H1 (cell line): ENCODE data around the gene ADTRP. TPM values are rescaled to one million over a fixed set of nuclear protein-coding genes. Genes with fewer than 3 reads are reported as not detected.

Experiments
- CTCF ChIA-PET: fragments of 300-600 bp; sonication (Branson Sonifier 250); formaldehyde crosslinking; loops from one replicate; lab custom pipeline; 2021; ENCODE audit not compliant: partially characterized antibody; lab: Charles Lee
- POLR2A ChIA-PET: fragments of 300-600 bp; sonication (Branson Sonifier 250); formaldehyde crosslinking; loops from one replicate; lab custom pipeline; 2021; ENCODE audit warnings: inconsistent platforms; ENCODE audit not compliant: partially characterized antibody; lab: Charles Lee
- DNase-seq, 2 experiments: peaks; one replicate each; pipeline versions ENCODE4 v3.0.0 to v3.0.0-alpha.2; 2010 to 2022; ENCODE audit warnings: low spot score in 2 of 2, low read depth in 1 of 2, mixed read lengths in 1 of 2
- FAIRE-seq: peaks from 2 replicates; lab custom pipeline; 2011; peaks lifted over from hg19 to GRCh38; lab: Jason Lieb, UNC
- H2AFZ ChIP-seq: 2 replicates; pipeline ENCODE4 v1.8.1; 2012; ENCODE audit warnings: low read length, inconsistent platforms
- H2AK5ac ChIP-seq: 2 replicates; pipeline ENCODE4 v1.6.1; 2013; ENCODE audit warnings: low read depth, low read length
- H2BK120ac ChIP-seq: replicated peaks from 2 replicates; pipeline ENCODE3; 2013; ENCODE audit warnings: low read depth, low read length, inconsistent platforms
- H2BK12ac ChIP-seq: 2 replicates; pipeline ENCODE4 v1.6.1; 2013; ENCODE audit warnings: low read depth, low read length
- H2BK15ac ChIP-seq: 2 replicates; pipeline ENCODE4 v1.6.1; 2013; ENCODE audit warnings: low read length
- H2BK20ac ChIP-seq: 2 replicates; pipeline ENCODE4 v1.6.1; 2013; ENCODE audit warnings: low read length
- H2BK5ac ChIP-seq: 2 replicates; pipeline ENCODE4 v1.6.1; 2013; ENCODE audit warnings: low read depth, low read length
- H3K14ac ChIP-seq: 2 replicates; pipeline ENCODE4 v1.6.1; 2013; ENCODE audit warnings: inconsistent platforms; ENCODE audit not compliant: insufficient read length
- H3K18ac ChIP-seq: 2 replicates; pipeline ENCODE4 v1.6.1; 2013; ENCODE audit warnings: low read length; ENCODE audit errors: extremely low read depth
- H3K23ac ChIP-seq: 2 replicates; pipeline ENCODE4 v1.6.1; 2013; ENCODE audit warnings: inconsistent platforms; ENCODE audit not compliant: insufficient read length
- H3K23me2 ChIP-seq: 2 replicates; pipeline ENCODE4 v1.6.1; 2013; ENCODE audit warnings: low read depth, low read length
- H3K27ac ChIP-seq: 2 replicates; pipeline ENCODE4 v1.6.1; 2011; ENCODE audit warnings: low read depth, low read length, inconsistent platforms
- H3K27me3 ChIP-seq, 4 experiments: replicated peaks in 1 of 4; 1 replicate in 1 of 4; 2 replicates in 3 of 4; pipeline versions ENCODE4 v1.6.1 to v1.8.1; 2011 to 2013; ENCODE audit warnings: low read length in 3 of 4, mild to moderate bottlenecking in 3 of 4, inconsistent platforms in 2 of 4, mixed read lengths in 2 of 4, moderate library complexity in 1 of 4; ENCODE audit not compliant: control insufficient read depth in 3 of 4, insufficient read depth in 3 of 4; ENCODE audit errors: extremely low read depth in 1 of 4
- H3K36me3 ChIP-seq, 4 experiments: 2 replicates each; pipeline versions ENCODE4 v1.6.1 to v1.8.1; 2011 to 2013; ENCODE audit warnings: mild to moderate bottlenecking in 4 of 4, low read length in 3 of 4, moderate library complexity in 2 of 4, control low read depth in 1 of 4, inconsistent platforms in 1 of 4; ENCODE audit not compliant: insufficient read depth in 4 of 4, control insufficient read depth in 2 of 4
- H3K4ac ChIP-seq: replicated peaks from 2 replicates; pipeline ENCODE3; 2013; ENCODE audit warnings: low read length, low read depth, mixed read lengths, inconsistent platforms; ENCODE audit not compliant: insufficient read length
- H3K4me1 ChIP-seq, 4 experiments: replicated peaks in 1 of 4; 1 replicate in 1 of 4; 2 replicates in 3 of 4; pipeline versions ENCODE4 v1.6.1 to v1.8.1; 2011 to 2013; ENCODE audit warnings: low read length in 3 of 4, inconsistent platforms in 2 of 4, mixed read lengths in 1 of 4; ENCODE audit not compliant: insufficient read depth in 4 of 4, control insufficient read depth in 3 of 4
- H3K4me2 ChIP-seq, 2 experiments: 2 replicates each; pipeline versions ENCODE4 v1.6.1 to v1.8.1; 2011 to 2013; ENCODE audit warnings: low read depth in 2 of 2, low read length in 2 of 2, control low read depth in 1 of 2, inconsistent platforms in 1 of 2, mild to moderate bottlenecking in 1 of 2; ENCODE audit not compliant: insufficient read depth in 1 of 2
- H3K4me3 ChIP-seq, 4 experiments: fragments of 200-600, 300-600 bp in 1 of 4; sonication (generic), shearing (Covaris generic), sonication (Bioruptor Twin) in 1 of 4; 2 replicates each; pipeline versions ENCODE4 v1.5.1 to v1.8.1; 2011 to 2016; ENCODE audit warnings: low read length in 4 of 4, low read depth in 3 of 4, control low read depth in 2 of 4, inconsistent platforms in 2 of 4, mild to moderate bottlenecking in 2 of 4, mixed read lengths in 1 of 4, moderate library complexity in 1 of 4; ENCODE audit not compliant: insufficient read depth in 2 of 4; ENCODE audit errors: extremely low read depth in 1 of 4
- H3K56ac ChIP-seq: replicated peaks from 2 replicates; pipeline ENCODE3; 2013; ENCODE audit warnings: low read depth, mild to moderate bottlenecking, mixed read lengths, low read length, inconsistent platforms; ENCODE audit not compliant: insufficient read length
- H3K79me1 ChIP-seq: 2 replicates; pipeline ENCODE4 v1.6.1; 2013; ENCODE audit warnings: low read depth, low read length, control low read depth
- H3K79me2 ChIP-seq, 2 experiments: 2 replicates each; pipeline versions ENCODE4 v1.6.1 to v1.8.1; 2012 to 2013; ENCODE audit warnings: low read length in 2 of 2, mild to moderate bottlenecking in 2 of 2, inconsistent platforms in 1 of 2; ENCODE audit not compliant: insufficient read depth in 2 of 2, control insufficient read depth in 1 of 2
- H3K9ac ChIP-seq, 4 experiments: replicated peaks in 1 of 4; 1 replicate in 1 of 4; 2 replicates in 3 of 4; pipeline versions ENCODE4 v1.6.1 to v1.8.1; 2011 to 2013; ENCODE audit warnings: low read depth in 3 of 4, low read length in 3 of 4, control low read depth in 2 of 4, mild to moderate bottlenecking in 2 of 4, moderate library complexity in 2 of 4, inconsistent platforms in 1 of 4; ENCODE audit errors: extremely low read depth in 1 of 4
- H3K9me3 ChIP-seq, 2 experiments: 2 replicates each; pipeline versions ENCODE4 v1.6.1 to v1.8.1; 2012 to 2013; ENCODE audit warnings: mild to moderate bottlenecking in 2 of 2, moderate library complexity in 2 of 2, control low read depth in 1 of 2, inconsistent platforms in 1 of 2, low read depth in 1 of 2, low read length in 1 of 2, mixed read lengths in 1 of 2; ENCODE audit not compliant: insufficient read depth in 2 of 2
- H4K20me1 ChIP-seq, 2 experiments: replicated peaks in 1 of 2; 2 replicates each; pipeline versions ENCODE3 to v1.8.1; 2011 to 2013; ENCODE audit warnings: inconsistent platforms in 2 of 2, low read length in 2 of 2, mild to moderate bottlenecking in 1 of 2; ENCODE audit not compliant: insufficient read depth in 2 of 2, control insufficient read depth in 1 of 2
- H4K5ac ChIP-seq: 2 replicates; pipeline ENCODE4 v1.6.1; 2013; ENCODE audit warnings: low read length, low read depth, mixed read lengths, inconsistent platforms; ENCODE audit not compliant: insufficient read length
- H4K8ac ChIP-seq: 2 replicates; pipeline ENCODE4 v1.8.0; 2013; ENCODE audit warnings: mild to moderate bottlenecking, moderate library complexity, low read length, inconsistent platforms; ENCODE audit not compliant: insufficient read depth; ENCODE audit errors: extremely low read depth
- H4K91ac ChIP-seq: replicated peaks from 2 replicates; pipeline ENCODE3; 2013; ENCODE audit warnings: low read length, mixed read lengths, inconsistent platforms; ENCODE audit not compliant: insufficient read length
- ATF2 ChIP-seq: IDR thresholded peaks from 2 replicates; pipeline ENCODE4 v1.6.1; 2012; ENCODE audit warnings: low read length, inconsistent platforms
- CHD2 ChIP-seq: IDR thresholded peaks from 2 replicates; pipeline ENCODE4 v1.6.1; 2012; ENCODE audit warnings: low read length, improper control_type of control experiment
- CTCF ChIP-seq, 3 experiments: IDR thresholded peaks; 1 replicate in 2 of 3; 2 replicates in 1 of 3; pipeline versions ENCODE4 v1.5.1 to v1.6.1; 2011; ENCODE audit warnings: low read length in 3 of 3, mild to moderate bottlenecking in 3 of 3, inconsistent platforms in 2 of 3, low read depth in 1 of 3, moderate library complexity in 1 of 3; ENCODE audit not compliant: insufficient read depth in 1 of 3; ENCODE audit errors: control extremely low read depth in 1 of 3
- EZH2 ChIP-seq: fragments of 200-600 bp; sonication (generic); IDR thresholded peaks from 2 replicates; pipeline ENCODE4 v1.7.1; 2012; ENCODE audit warnings: low read depth, mild to moderate bottlenecking, moderate library complexity, low read length, inconsistent platforms; ENCODE audit not compliant: severe bottlenecking
- FOSL1 ChIP-seq: IDR thresholded peaks from 2 replicates; pipeline ENCODE4 v1.6.1; 2011; ENCODE audit warnings: mild to moderate bottlenecking, low read depth, low read length, moderate library complexity; ENCODE audit not compliant: insufficient read depth
- NANOG ChIP-seq: IDR thresholded peaks from 2 replicates; pipeline ENCODE4 v1.6.1; 2011; ENCODE audit warnings: low read length, low read depth, mild to moderate bottlenecking, inconsistent platforms; ENCODE audit not compliant: insufficient read depth, poor library complexity, severe bottlenecking
- PHF8 ChIP-seq: fragments of 200-600 bp; sonication (generic); conservative IDR thresholded peaks from 2 replicates; pipeline ENCODE4 v1.7.1; 2012; ENCODE audit warnings: low read depth, mild to moderate bottlenecking, inconsistent platforms, low read length, moderate library complexity
- POLR2A ChIP-seq, 2 experiments: IDR thresholded peaks; 1 replicate in 1 of 2; 2 replicates in 1 of 2; pipeline ENCODE4 v1.6.1; 2011; ENCODE audit warnings: low read depth in 2 of 2, low read length in 2 of 2, mild to moderate bottlenecking in 2 of 2; ENCODE audit errors: control extremely low read depth in 1 of 2
- POLR2AphosphoS5 ChIP-seq: IDR thresholded peaks from 2 replicates; pipeline ENCODE4 v1.6.1; 2011; ENCODE audit warnings: low read depth, low read length
- SP1 ChIP-seq: IDR thresholded peaks from 2 replicates; pipeline ENCODE4 v1.6.1; 2011; ENCODE audit warnings: low read depth, low read length
- TCF12 ChIP-seq: IDR thresholded peaks from 2 replicates; pipeline ENCODE4 v1.6.1; 2011; ENCODE audit warnings: low read depth, mild to moderate bottlenecking, low read length
- WGBS, 2 experiments: shearing (Covaris generic) in 1 of 2; methylation state at CpG; one replicate each; pipeline versions ENCODE4 v1.1.6 to v1.1.7; 2013 to 2015; ENCODE audit warnings: low lambda C conversion rate in 2 of 2, mixed read lengths in 2 of 2, inconsistent platforms in 1 of 2, low coverage in 1 of 2, missing lambda C conversion rate in 1 of 2; ENCODE audit not compliant: insufficient replicate concordance in 2 of 2, insufficient coverage in 1 of 2, insufficient read length in 1 of 2; ENCODE audit errors: extremely low coverage in 1 of 2, missing lambda C conversion rate in 1 of 2; 5-methylcytosine and 5-hydroxymethylcytosine counted together
- polyA plus RNA-seq, 7 experiments: library from polyadenylated mRNA; depleted of rRNA in 3 of 7; stranded (reverse) in 5 of 7; unstranded in 2 of 7; fragments of >200 nt in 5 of 7; fragments of 200-250 nt in 2 of 7; gene quantifications; 1 replicate in 5 of 7; 2 replicates in 1 of 7; 4 replicates in 1 of 7; pipeline versions ENCODE4 v1.2.1 to v1.2.3, GENCODE V29; 2011 to 2013; ENCODE audit warnings: missing spikeins in 2 of 7, mixed read lengths in 2 of 7
- total RNA-seq: library from RNA; stranded (reverse); fragmentation: NEBNext Ultra II Directional; extraction: Animal tissue kit (Norgen Biotek cat#: 25700); gene quantifications from 2 replicates; pipeline ENCODE4 v1.2.1, GENCODE V29; 2021

ADTRP gene
- total and polyA plus RNA-seq, 2 of the 8 experiments (the other 6 are each of a cell fraction or from before 2014, with no cell fraction given), result 0.08 to 0.45 TPM

DNA sequence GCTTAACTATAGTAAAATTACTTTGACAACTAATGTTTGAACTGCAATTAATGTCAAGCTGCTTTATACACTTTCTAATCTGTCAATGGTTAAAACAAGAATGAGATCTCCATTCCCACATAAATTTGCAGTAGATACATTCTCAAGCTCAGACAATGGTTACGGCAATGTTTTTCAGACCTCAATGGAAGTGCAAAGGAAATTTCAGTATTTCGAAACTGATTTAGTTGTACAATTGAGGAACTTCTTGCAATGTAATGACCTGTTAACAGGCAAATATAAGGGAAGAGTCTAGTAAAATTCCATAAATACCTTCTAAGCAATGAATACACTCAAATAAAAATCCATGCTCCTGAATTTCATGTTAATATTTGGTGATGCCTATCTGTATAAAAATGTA lies 94.7 kb downstream of the ADTRP start:
- DNase-seq (no peak), FAIRE-seq (no peak)
- no peak overlapping the region for H4K8ac ChIP-seq
- H3K27me3 ChIP-seq, result no peaks in the 10 kb centered on the region
- H3K4me2 ChIP-seq, result no peak overlapping the region
- H2BK20ac ChIP-seq, result no peak overlapping the region
- no peak overlapping the region for H2AFZ ChIP-seq
- H3K9me3 ChIP-seq, result peaks cover 15 to 20% of the 10 kb centered on the region in 2 experiments
- H3K79me1 ChIP-seq, result no peaks in the 10 kb centered on the region
- no peak overlapping the region for H2BK120ac ChIP-seq
- no peak overlapping the region for H2BK5ac ChIP-seq
- ChIA-PET CTCF (no interaction called here), POLR2A (no interaction called here)
- 86% methylated on average over 2 of the region's 2 CpGs; no CpG with 5 or more reads in 1 of the 2 experiments for whole genome bisulfite sequencing, 2 experiments
- no peak overlapping the region for H2BK12ac ChIP-seq
- no peak overlapping the region for H3K14ac ChIP-seq
- H3K56ac ChIP-seq, result no peak overlapping the region
- no peaks in the 10 kb centered on the region for H3K36me3 ChIP-seq
- peaks cover 0 to 10% (median 2%) of the 10 kb centered on the region in 4 experiments; a peak in 4 of 7 replicates for H3K4me1 ChIP-seq
- no peak overlapping the region for H3K4ac ChIP-seq
- H3K18ac ChIP-seq, result no peak overlapping the region
- no peak overlapping the region for H2BK15ac ChIP-seq
- no peaks in the 10 kb centered on the region for H3K79me2 ChIP-seq
- H3K27ac ChIP-seq, result no peak overlapping the region
- no peak overlapping the region for H3K4me3 ChIP-seq
- H2AK5ac ChIP-seq, result no peak overlapping the region
- no peak overlapping the region for H4K91ac ChIP-seq
- no peaks in the 10 kb centered on the region for H3K23me2 ChIP-seq
- no peaks in the 10 kb centered on the region for H4K20me1 ChIP-seq
- no peak overlapping the region for H3K9ac ChIP-seq
- no peak overlapping the region for H3K23ac ChIP-seq
- H4K5ac ChIP-seq, result no peak overlapping the region
- no peak for TF ChIP-seq POLR2AphosphoS5
- TF ChIP-seq CTCF (IDR thresholded peaks at IDR 0.05; ENCODE audit: control extremely low read depth in 1 of 3, insufficient read depth in 1 of 3, low read depth in 1 of 3, low read length in 3 of 3), result no peak
- no peak for TF ChIP-seq TCF12
- TF ChIP-seq SP1, result no peak
- no peak for TF ChIP-seq PHF8
- no peak for TF ChIP-seq EZH2
- no peak for TF ChIP-seq POLR2A (IDR thresholded peaks at IDR 0.05; ENCODE audit: control extremely low read depth in 1 of 2, low read depth in 2 of 2, low read length in 2 of 2)
- no peak for TF ChIP-seq ATF2
- no peak for TF ChIP-seq FOSL1
- TF ChIP-seq CHD2, result no peak
- no peak for TF ChIP-seq NANOG
